Heart right ventricle (tissue), 16 donors: Measurements from ENCODE around the gene RAD9A. TPM values are rescaled to one million over a fixed set of nuclear protein-coding genes. Genes with fewer than 3 reads are reported as not detected.
A peak's percentile ranks its signal among the peaks of the same experiment; 100 is the strongest.

Source experiments
- ATAC-seq, 8 donors: fragments of 200-7000 bp; cut with Tn5 transposase; one replicate each; pipeline ENCODE4 v1.9.1; 2020; ENCODE audit warnings: mild to moderate bottlenecking in 8 of 8, moderate library complexity in 8 of 8, moderate number of reproducible peaks in 1 of 8
- DNase-seq, 2 donors: peaks; one replicate each; pipeline ENCODE4 v3.0.0-alpha.2; 2020
- H3K27ac ChIP-seq, 10 donors: fragments of 200-600 bp; sonication (generic) in 2 of 10; one replicate each; pipeline versions ENCODE4 v1.5.0 to v1.8.0; 2020 to 2022; ENCODE audit warnings: mild to moderate bottlenecking in 3 of 10
- H3K27me3 ChIP-seq, 7 donors: fragments of 200-600 bp; one replicate each; pipeline ENCODE4 v1.8.0; 2021 to 2022; ENCODE audit warnings: mild to moderate bottlenecking in 2 of 7
- H3K36me3 ChIP-seq, 9 donors: fragments of 200-600 bp; sonication (generic) in 1 of 9; one replicate each; pipeline versions ENCODE4 v1.5.0 to v1.8.0; 2020 to 2022; ENCODE audit warnings: mild to moderate bottlenecking in 2 of 9
- H3K4me1 ChIP-seq, 9 donors: fragments of 200-600 bp; sonication (generic) in 1 of 9; one replicate each; pipeline versions ENCODE4 v1.5.0 to v1.8.0; 2020 to 2022; ENCODE audit warnings: mild to moderate bottlenecking in 4 of 9
- H3K4me3 ChIP-seq, 10 donors: fragments of 200-600 bp; sonication (generic) in 2 of 10; one replicate each; pipeline versions ENCODE4 v1.5.0 to v1.8.0; 2020 to 2022; ENCODE audit warnings: mild to moderate bottlenecking in 7 of 10, moderate library complexity in 2 of 10
- H3K9me3 ChIP-seq, 11 donors: fragments of 200-600 bp in 10 of 11; sonication (generic) in 2 of 11; one replicate each; pipeline versions ENCODE4 v1.5.0 to v1.8.0; 2013 to 2022; ENCODE audit warnings: mild to moderate bottlenecking in 2 of 11, control low read depth in 1 of 11, moderate library complexity in 1 of 11
- WGBS, 2 donors: extraction: QIAGEN DNeasy Blood & Tissue Kit; methylation state at CpG; one replicate each; pipeline ENCODE4 v1.1.7; 2013; ENCODE audit warnings: inconsistent platforms in 1 of 2; 5-methylcytosine and 5-hydroxymethylcytosine counted together
- intact Hi-C, 10 donors: fragments of 100-400 bp; cut with DNase I; formaldehyde crosslinking; loops; one replicate each; pipeline versions ENCODE4 v1.11.1 to v1.14.2; 2022
- polyA plus RNA-seq, 2 donors: library from polyadenylated mRNA; stranded (reverse); fragments of 200-250 nt; gene quantifications; one replicate each; pipeline ENCODE4 v1.2.3, GENCODE V29; 2013
- total RNA-seq, 10 donors: library from RNA; stranded (reverse); fragmentation: NEBNext Ultra II Directional in 3 of 10; extraction: Animal tissue kit (Norgen Biotek cat#: 25700) in 3 of 10; gene quantifications; one replicate each; pipeline versions ENCODE4 v1.2.1 to v1.2.4, GENCODE V29; 2021 to 2023
- TF ChIP-seq, protein P1 (sequence below), 9 donors: fragments of 200-600 bp; sonication (generic) in 2 of 9; IDR thresholded peaks; one replicate each; pipeline versions ENCODE4 v1.5.0 to v1.8.0; 2021 to 2022; ENCODE audit warnings: antibody characterized with exemption in 9 of 9, mild to moderate bottlenecking in 5 of 9, moderate library complexity in 1 of 9
- donor health status: Arrhythmogenic right ventricular cardiomyopathy.
- donor health status: ischemic (EF 13 %, LVEDD 7.1; RV severe dilation, severe dysfunction).
- donor health status: healthy with polysubstance abuse.
- donor health status: DM: no; HTN: yes; CAD: no.
- donor health status: DM: no; HTN: no; CAD: no.
- donor health status: ischemic (EF 25% LVEDD 6.9; RV normal size, moderate dysfunction).
- donor health status: ischemic (EF 25% LVEDD 5.7; RV mildly dilated, moderate dysfunction).
- donor health status: healthy.
- donor health status: DM: yes; HTN: yes; CAD: no.
- donor health status: Ischemic cardiomyopathy.
- donor health status: ischemic (EF 35%, LVEDD 5.7; RV mildly dilated, moderate dysfunction).
- donor health status: nonischemic (EF 11% LVEDD 7.7; RV severe dilation, severe dysfunction).
- donor health status: DM: yes; HTN: yes; CAD: no.
- donor health status: PGD.
- donor health status: ischemic (EF 29% LVEDD 5.4; RV normal size, mild dysfunction).
- donor health status: nonischemic (EF 23%, LVEDD 6.1; RV moderate dilation, normal function).

RAD9A gene
- total and polyA plus RNA-seq, 12 donors = 4.8 to 15.0 (median 6.5) TPM

DNA sequence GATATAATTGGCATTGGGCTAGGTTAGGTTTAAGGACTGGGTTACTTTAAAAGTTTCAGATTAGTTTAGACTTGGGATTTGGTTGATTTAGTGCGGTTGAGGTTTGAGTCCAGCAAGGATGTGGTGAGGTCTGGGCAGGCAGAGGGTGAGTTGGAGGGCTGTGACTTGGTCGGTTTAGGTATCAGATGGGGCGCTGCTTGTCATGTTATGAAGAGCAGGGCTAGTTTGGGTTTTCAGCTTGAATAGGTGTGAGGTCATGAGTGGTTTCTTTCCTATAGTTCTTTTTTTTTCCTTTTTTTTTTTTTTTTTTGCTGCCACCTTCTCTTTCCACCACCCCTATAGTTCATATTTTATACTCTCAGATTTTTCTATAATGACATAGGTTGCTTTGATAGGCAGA is 23.2 kb upstream of the RAD9A start:
- intact Hi-C loops = no loop called here
- Histone ChIP-seq H3K36me3 (peaks cover 0 to 21% (median 0%) of the 10 kb centered on the region in 9 donors), H3K4me1 (peaks cover 15 to 72% (median 40%) of the 10 kb centered on the region in 9 donors), H3K4me3 (no peak overlapping the region), H3K27me3 (no peaks in the 10 kb centered on the region), H3K27ac (no peak overlapping the region), H3K9me3 (no peaks in the 10 kb centered on the region)
- no peak for ATAC-seq
- 90 to 91% methylated on average over 3 of the region's 3 CpGs for WGBS, 2 donors
- TF ChIP-seq, protein P1, sequence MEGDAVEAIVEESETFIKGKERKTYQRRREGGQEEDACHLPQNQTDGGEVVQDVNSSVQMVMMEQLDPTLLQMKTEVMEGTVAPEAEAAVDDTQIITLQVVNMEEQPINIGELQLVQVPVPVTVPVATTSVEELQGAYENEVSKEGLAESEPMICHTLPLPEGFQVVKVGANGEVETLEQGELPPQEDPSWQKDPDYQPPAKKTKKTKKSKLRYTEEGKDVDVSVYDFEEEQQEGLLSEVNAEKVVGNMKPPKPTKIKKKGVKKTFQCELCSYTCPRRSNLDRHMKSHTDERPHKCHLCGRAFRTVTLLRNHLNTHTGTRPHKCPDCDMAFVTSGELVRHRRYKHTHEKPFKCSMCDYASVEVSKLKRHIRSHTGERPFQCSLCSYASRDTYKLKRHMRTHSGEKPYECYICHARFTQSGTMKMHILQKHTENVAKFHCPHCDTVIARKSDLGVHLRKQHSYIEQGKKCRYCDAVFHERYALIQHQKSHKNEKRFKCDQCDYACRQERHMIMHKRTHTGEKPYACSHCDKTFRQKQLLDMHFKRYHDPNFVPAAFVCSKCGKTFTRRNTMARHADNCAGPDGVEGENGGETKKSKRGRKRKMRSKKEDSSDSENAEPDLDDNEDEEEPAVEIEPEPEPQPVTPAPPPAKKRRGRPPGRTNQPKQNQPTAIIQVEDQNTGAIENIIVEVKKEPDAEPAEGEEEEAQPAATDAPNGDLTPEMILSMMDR (IDR thresholded peaks at IDR 0.05) = no peak
- DNase-seq = no peak

- no peak overlapping the region for H3K27ac ChIP-seq
- 84 to 85% methylated on average over 8 of the region's 8 CpGs for WGBS, 2 donors
- intact Hi-C loops = no loop called here
Measured at GRCh38 chr11:67369275-67369674, 22.5 kb upstream of the RAD9A start.

GRCh38 chr11:67369801-67370284 is 21.9 kb upstream of the RAD9A start:
- Histone ChIP-seq H3K27me3 (peaks cover 0 to 3% (median 0%) of the 10 kb centered on the region in 7 donors), H3K9me3 (no peaks in the 10 kb centered on the region), H3K4me3 (no peak overlapping the region), H3K4me1 (peaks cover 20 to 80% (median 50%) of the 10 kb centered on the region in 9 donors), H3K36me3 (peaks cover 0 to 11% (median 0%) of the 10 kb centered on the region in 9 donors), H3K27ac (no peak overlapping the region)
- DNase-seq (no peak), ATAC-seq (no peak)
- TF ChIP-seq, protein P1 (IDR thresholded peaks at IDR 0.05) = no peak
- 65 to 76% methylated on average over 12 of the region's 12 CpGs for WGBS, 2 donors
- intact Hi-C loops = no loop called here

More at GRCh38 chr11:67369275-67369674, 22.5 kb upstream of the RAD9A start:
- Histone ChIP-seq H3K4me1 (peaks cover 20 to 78% (median 46%) of the 10 kb centered on the region in 9 donors), H3K4me3 (no peak overlapping the region), H3K9me3 (no peaks in the 10 kb centered on the region), H3K27me3 (no peaks in the 10 kb centered on the region), H3K36me3 (peaks cover 0 to 17% (median 0%) of the 10 kb centered on the region in 9 donors)
- DNase-seq (no peak), ATAC-seq (no peak)
- TF ChIP-seq, protein P1 (IDR thresholded peaks at IDR 0.05) = no peak

DNA sequence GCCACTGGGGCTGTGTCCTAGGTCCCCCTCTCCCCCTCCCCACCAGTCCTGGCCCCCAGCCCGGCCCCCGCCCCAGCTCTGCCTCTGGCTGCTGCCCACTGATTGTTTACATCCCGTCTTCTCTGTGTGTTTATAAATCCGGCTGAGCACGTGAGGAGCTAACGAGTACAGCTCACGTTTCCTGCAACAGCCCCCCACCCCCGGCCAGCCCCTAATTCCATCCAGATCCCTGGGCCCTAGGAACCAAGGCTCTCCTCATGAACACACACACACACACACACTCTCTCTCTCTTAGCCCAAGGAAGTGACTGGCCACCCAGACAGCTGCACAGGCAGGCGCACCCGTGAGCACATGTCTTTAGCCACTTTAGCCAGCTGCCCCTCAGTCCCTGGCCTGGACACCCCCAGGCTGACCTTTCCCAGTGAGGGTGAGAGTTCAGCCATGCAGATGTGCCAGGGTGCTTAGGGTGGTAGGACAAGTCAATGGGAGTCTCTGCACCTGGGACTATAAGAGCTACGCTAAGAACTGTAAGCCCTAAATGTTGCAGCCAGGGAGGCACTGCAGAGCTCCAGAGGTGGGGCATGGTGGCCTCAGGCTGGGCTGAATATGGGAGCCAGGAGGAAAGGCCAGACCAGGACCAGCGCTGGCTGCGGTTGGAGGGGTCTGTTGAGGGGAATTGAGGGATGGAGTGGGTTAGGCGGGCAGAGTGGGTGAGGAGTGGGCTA is 21.3 kb upstream of the RAD9A start:
- H3K27me3 ChIP-seq = peaks cover 0 to 3% (median 0%) of the 10 kb centered on the region in 7 donors
- TF ChIP-seq, protein P1 (IDR thresholded peaks at IDR 0.05) = no peak
- no peak for ATAC-seq
- H3K27ac ChIP-seq = peak overlapping the region in 1 of 10 donors; percentile 16
- H3K36me3 ChIP-seq = peaks cover 0 to 5% (median 0%) of the 10 kb centered on the region in 9 donors
- no peak overlapping the region for H3K4me3 ChIP-seq
- intact Hi-C loops = no loop called here
- no peak for DNase-seq
- H3K9me3 ChIP-seq = no peaks in the 10 kb centered on the region
- 58 to 69% methylated on average over 12 to 14 of the region's 14 CpGs for WGBS, 2 donors
- H3K4me1 ChIP-seq = peaks cover 20 to 83% (median 50%) of the 10 kb centered on the region in 9 donors
